ENCODE measurements around the gene TMEM200B. TPM values are rescaled to one million over a fixed set of nuclear protein-coding genes. Genes with fewer than 3 reads are reported as not detected.

TMEM200B gene
- total RNA-seq, 1 donor from 2014 or later: 19.7 TPM

DNA sequence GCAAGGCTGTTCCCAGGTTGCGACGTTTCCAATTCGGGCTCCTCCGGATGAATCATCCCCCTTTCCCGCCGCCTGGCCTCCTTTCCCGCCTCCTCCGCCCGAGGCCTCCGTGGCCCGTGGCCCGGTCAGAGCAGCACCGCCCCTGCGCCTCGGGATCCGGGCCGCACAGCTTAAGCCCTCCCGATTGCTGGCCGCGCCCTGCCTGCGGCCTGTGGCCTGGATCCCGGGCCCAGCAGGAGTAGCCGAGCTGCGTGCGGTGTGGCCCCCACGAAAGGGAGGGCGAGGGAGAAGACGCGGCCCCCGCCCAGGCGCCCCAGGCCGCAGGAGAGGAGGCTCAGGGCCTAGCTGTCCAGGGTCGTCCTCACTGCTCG is 1.0 kb downstream of the TMEM200B start:
- Mint-ChIP-seq H3K9me3 (ENCODE audit: unreplicated experiment) (no peaks in the 10 kb centered on the region), H3K27me3 (ENCODE audit: unreplicated experiment) (no peaks in the 10 kb centered on the region), H3K36me3 (ENCODE audit: unreplicated experiment) (no peaks in the 10 kb centered on the region), H3K27ac (ENCODE audit: unreplicated experiment) (peak overlapping the region; percentile 84), H3K4me1 (ENCODE audit: unreplicated experiment) (peaks cover 17% of the 10 kb centered on the region), H3K4me3 (ENCODE audit: unreplicated experiment) (peak overlapping the region; percentile 81)
- peak; percentile 88 for DNase-seq (ENCODE audit: extremely low spot score, unreplicated experiment)
- TF ChIP-seq, protein P1, sequence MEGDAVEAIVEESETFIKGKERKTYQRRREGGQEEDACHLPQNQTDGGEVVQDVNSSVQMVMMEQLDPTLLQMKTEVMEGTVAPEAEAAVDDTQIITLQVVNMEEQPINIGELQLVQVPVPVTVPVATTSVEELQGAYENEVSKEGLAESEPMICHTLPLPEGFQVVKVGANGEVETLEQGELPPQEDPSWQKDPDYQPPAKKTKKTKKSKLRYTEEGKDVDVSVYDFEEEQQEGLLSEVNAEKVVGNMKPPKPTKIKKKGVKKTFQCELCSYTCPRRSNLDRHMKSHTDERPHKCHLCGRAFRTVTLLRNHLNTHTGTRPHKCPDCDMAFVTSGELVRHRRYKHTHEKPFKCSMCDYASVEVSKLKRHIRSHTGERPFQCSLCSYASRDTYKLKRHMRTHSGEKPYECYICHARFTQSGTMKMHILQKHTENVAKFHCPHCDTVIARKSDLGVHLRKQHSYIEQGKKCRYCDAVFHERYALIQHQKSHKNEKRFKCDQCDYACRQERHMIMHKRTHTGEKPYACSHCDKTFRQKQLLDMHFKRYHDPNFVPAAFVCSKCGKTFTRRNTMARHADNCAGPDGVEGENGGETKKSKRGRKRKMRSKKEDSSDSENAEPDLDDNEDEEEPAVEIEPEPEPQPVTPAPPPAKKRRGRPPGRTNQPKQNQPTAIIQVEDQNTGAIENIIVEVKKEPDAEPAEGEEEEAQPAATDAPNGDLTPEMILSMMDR (IDR thresholded peaks at IDR 0.05): no peak

DNA sequence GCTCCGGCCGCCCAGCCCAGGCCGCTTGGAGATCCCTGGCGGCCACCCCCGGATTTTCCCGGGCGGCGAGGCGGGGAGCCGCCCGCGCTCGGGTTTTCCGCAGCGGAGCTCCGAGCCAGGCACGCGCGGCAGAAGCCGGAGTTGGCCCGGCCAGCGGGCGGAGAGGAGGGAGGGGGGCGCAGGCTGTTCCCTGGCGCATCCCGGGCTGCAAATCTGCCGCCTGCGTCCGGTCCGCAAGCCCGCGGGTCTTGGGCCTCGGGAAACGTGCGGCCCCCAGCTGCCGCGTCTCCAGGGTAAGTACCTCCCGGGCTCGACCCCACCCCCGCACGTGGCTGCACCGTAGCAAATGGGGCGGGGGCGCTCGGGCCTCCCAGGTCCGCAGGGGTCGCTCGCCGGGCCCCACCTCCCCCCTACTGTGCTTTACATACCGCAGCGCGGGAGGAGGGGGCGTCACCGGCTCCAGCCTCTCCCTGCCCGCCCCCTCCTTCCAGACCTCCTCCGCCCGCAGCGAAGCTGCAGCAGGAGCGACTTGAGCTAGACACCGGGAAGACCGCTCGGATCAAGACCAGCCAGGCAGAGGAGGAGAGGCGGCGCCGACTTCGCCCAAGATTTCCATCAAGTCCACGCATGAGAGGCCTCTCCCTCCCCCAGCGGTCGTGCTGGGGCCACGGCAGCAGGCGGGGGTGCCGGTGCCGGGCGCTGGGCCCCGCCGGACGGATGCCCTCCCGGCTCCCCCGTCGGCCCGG is 1.6 kb downstream of the TMEM200B start:
- DNase-seq (ENCODE audit: extremely low spot score, unreplicated experiment): no peak
- H3K4me1 Mint-ChIP-seq (ENCODE audit: unreplicated experiment): peaks cover 17% of the 10 kb centered on the region
- H3K4me3 Mint-ChIP-seq (ENCODE audit: unreplicated experiment): peak overlapping the region; percentile 81
- peak overlapping the region; percentile 84 for H3K27ac Mint-ChIP-seq (ENCODE audit: unreplicated experiment)
- H3K9me3 Mint-ChIP-seq (ENCODE audit: unreplicated experiment): no peaks in the 10 kb centered on the region
- TF ChIP-seq, protein P1 (IDR thresholded peaks at IDR 0.05): no peak
- no peaks in the 10 kb centered on the region for H3K27me3 Mint-ChIP-seq (ENCODE audit: unreplicated experiment)
- no peaks in the 10 kb centered on the region for H3K36me3 Mint-ChIP-seq (ENCODE audit: unreplicated experiment)

DNA sequence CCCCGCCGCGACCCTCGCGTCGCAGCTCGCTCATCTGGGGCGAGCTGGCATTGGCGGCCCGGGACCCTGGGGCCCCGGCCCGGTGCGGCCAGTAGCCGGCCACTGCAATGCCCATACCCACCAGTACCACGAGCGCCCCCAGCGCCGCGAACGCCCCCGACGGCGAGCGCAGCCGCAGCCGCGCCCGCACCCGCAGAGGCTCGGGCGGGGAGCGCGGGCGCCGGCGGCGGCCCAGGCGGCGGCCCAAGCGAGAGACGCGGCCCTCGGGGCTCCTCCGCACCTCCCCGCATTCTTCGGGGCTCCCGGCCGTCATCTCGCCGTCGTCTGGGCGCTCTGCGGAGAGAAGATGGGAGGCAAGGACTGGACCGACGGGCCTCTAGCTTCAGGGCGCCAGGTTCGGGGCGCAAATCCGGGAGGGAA is 2.2 kb downstream of the TMEM200B start:
- Mint-ChIP-seq H3K4me1 (ENCODE audit: unreplicated experiment) (peaks cover 17% of the 10 kb centered on the region), H3K4me3 (ENCODE audit: unreplicated experiment) (peak overlapping the region; percentile 48), H3K36me3 (ENCODE audit: unreplicated experiment) (no peaks in the 10 kb centered on the region), H3K9me3 (ENCODE audit: unreplicated experiment) (no peaks in the 10 kb centered on the region), H3K27me3 (ENCODE audit: unreplicated experiment) (no peaks in the 10 kb centered on the region), H3K27ac (ENCODE audit: unreplicated experiment) (no peak overlapping the region)
- DNase-seq (ENCODE audit: extremely low spot score, unreplicated experiment): no peak
- TF ChIP-seq, protein P1 (IDR thresholded peaks at IDR 0.05): no peak

DNA sequence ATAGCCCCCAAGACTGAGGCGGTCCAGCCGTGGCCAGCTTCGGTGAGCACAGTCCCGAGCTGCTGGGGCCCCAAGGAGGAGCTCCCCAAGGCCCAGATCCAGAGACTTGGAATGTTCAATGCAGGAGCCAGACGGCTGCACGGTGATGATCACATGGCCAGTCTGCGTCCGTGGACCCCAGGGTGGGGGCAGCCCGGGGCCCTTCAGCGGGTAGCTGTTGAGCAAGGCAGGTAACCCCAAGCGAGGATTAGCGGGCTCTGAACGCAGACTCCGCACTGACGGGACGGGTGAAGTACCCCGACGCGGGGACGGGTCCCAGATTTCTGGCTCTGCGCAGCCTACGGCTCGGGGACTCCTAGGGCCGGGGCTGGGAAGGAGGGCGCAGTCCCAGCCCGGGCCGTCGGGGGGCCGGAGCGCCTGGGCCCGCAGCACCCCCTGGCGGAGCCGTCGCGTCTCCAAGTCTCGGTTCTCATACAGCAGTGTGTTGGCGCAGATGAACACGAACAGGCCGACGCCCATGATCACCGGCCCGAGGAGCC is 2.7 kb downstream of the TMEM200B start:
- DNase-seq (ENCODE audit: extremely low spot score, unreplicated experiment): no peak
- Mint-ChIP-seq H3K9me3 (ENCODE audit: unreplicated experiment) (no peaks in the 10 kb centered on the region), H3K4me1 (ENCODE audit: unreplicated experiment) (peaks cover 16% of the 10 kb centered on the region), H3K4me3 (ENCODE audit: unreplicated experiment) (no peak overlapping the region), H3K27ac (ENCODE audit: unreplicated experiment) (no peak overlapping the region), H3K27me3 (ENCODE audit: unreplicated experiment) (no peaks in the 10 kb centered on the region), H3K36me3 (ENCODE audit: unreplicated experiment) (no peaks in the 10 kb centered on the region)
- TF ChIP-seq, protein P1 (IDR thresholded peaks at IDR 0.05): peak; percentile 62

DNA sequence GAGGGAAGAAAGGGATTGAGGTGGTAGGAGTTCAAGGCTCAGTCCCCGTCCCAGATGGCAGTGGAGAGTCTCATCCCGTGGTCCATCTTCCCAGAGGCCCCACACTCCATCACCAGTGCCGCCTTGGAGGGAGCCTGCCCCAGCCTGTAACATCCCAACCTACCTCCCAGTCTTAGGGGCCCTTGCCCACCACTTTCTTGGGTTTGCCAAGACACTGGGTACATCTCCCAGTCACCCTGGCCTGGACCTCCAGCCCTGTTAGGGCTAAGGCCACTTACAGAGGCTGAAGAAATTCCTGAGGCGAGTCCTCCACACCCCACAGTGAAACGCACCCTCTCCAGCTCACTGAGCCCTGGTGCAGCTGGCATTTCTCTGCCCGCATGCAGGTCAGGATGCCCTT is 3.3 kb downstream of the TMEM200B start:
- no peak for DNase-seq (ENCODE audit: extremely low spot score, unreplicated experiment)
- H3K27ac Mint-ChIP-seq (ENCODE audit: unreplicated experiment): no peak overlapping the region
- no peaks in the 10 kb centered on the region for H3K9me3 Mint-ChIP-seq (ENCODE audit: unreplicated experiment)
- H3K4me1 Mint-ChIP-seq (ENCODE audit: unreplicated experiment): peaks cover 10% of the 10 kb centered on the region
- no peaks in the 10 kb centered on the region for H3K27me3 Mint-ChIP-seq (ENCODE audit: unreplicated experiment)
- no peaks in the 10 kb centered on the region for H3K36me3 Mint-ChIP-seq (ENCODE audit: unreplicated experiment)
- TF ChIP-seq, protein P1 (IDR thresholded peaks at IDR 0.05): no peak
- H3K4me3 Mint-ChIP-seq (ENCODE audit: unreplicated experiment): no peak overlapping the region
